EH (cell line): ENCODE measurements around the gene GNPDA1.
"Not testable (repeated sequence)": the region's sequence is repeated elsewhere in the genome, so short reads cannot be mapped to it uniquely, and the experiment has no call there.

ENCODE experiments used
- DNase-seq: peaks from one replicate; pipeline ENCODE4 v3.0.0-alpha.2; 2015; ENCODE audit warnings: low read depth

Gene GNPDA1

DNA sequence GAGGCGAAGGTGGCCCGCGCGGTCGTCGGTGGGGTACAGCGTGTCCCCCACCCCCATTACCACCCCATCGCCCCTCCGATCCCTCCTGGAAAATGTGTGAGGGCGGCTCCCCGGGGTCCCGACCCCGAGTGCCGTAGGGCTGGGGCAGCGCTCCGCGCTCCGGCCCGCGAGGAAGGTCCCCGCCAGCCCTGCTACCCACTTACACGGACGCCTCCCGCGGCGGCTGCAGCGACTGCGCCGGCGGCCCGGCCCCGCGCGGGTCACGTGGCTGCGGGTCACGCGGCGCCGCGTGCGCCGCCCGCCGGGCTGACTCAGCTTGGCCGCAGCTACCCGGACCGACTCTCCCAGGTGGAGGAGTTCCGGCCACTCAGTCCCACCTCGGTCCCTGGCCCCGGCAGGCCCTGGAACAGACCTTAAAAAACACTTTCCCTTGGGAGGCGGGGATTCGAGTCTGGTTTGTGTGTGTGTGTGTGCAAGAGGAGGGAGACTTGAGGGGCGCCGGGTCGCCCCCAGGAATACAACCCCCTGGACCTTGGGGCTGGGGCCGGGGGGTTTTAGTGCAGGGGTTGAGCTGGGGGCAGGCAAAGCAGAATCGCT lies at the start of gene GNPDA1:
Gene GNPDA1 (minus strand): TSS at position 236 of the 597 bp plus-strand sequence. CDS start 992 bp downstream, outside the sequence.
- DNase-seq, result peak; percentile 82

DNA sequence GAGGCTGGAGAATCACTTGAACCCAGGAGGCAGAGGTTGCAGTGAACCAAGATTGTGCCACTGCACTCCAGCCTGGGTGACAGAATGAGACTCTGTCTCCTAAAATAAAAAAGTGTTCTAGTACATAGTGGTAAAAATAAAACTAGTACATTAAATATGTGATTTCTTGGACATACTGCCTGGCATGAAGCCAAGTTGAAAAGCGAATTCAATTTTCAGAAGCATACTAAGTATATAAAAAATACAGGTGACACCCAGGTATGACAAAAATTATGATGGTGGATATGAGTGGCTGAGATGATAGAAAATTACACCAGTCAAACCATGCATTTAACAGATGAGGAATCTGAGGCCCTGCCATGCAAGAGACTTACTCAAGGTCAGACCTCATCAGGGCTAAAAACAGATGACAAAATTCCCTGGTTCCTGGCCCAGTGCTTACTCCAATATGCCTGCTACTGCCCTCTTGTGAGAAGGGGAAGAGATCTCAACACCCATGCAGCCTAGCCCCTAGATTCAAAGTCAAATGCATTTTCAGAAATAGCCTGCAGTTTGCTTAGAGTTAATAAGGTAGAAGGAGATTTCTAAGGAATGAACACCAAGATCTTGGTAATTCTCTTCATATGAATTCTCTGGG lies 46.6 kb upstream of the GNPDA1 start:
- peak; percentile 46 for DNase-seq

DNA sequence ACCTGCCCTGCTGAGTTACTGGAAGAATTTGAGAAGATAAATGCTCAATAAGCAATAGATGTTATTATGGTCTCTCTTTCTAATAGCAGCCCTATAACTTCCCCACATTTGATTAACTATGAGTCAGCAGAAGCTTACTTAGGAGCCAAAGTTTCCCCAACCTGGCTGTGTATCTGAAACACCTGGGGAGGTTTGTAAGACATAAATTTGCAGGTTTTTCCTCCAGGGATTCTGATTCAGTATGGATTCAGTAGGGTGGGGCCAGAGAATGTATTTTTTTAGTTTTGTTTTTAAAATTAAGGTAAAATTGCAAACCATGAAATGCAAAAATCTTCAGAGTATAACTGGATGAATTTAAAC lies 44.9 kb upstream of the GNPDA1 start:
- DNase-seq, result no peak

DNA sequence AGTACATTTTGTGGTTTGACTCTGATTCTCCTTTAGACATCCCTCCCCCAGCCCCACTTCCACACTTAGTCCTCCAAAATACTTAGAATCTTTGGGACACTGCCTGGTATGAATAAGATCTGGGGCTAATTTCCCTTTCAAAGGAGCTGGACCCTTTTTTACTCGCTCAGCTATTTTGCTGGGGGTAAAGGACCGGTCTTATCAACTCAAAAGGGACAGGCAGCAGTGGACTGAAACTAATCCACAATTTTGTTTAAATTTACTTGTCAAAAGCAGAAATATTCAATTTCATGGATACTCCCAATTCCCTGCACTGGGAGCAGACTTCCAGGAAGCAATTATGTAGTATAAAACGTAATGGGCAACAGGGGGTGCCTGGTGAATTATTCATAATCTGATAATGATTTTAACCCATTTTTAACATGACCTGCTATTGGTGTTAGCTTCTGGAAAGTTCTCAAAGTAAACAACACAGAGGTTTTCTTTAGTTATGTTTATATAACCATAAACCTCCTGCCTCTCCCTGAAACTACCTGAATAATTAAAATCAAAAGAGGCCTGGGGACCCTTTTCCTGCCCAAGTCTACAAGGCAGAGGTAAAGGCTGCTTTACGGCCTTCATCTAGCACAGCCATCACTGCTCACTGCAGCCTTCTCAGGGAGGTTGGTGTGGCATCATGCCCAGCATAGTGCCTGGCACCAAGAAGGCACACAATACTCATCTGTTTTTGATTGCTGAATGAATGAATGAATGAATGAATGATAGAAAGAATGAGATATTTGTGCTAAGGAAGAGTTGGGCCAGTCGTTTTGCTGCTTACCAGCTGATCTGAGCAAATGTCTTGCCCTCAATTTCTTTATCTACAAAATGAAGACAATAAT lies 44.2 kb upstream of the GNPDA1 start:
- DNase-seq, result no peak

DNA sequence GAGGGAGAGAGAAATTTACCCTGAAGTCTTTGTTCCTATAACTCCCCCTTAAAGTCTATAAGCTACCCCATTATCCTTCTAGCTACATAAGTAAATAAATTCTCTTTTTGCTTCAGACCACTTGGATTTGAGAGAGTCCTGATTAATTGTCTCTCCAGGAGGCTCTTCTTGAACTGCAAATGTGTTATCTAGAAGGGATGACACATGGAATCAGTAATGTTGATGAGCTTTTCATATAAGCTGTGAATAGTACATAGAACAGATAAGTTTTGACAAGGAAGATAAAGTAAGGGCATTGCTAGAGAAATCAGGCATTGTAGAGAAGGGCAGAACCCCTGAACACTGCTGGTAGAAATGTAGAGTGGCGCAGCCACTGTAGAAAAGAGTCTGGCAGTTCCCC lies 42.5 kb upstream of the GNPDA1 start:
- no peak for DNase-seq

DNA sequence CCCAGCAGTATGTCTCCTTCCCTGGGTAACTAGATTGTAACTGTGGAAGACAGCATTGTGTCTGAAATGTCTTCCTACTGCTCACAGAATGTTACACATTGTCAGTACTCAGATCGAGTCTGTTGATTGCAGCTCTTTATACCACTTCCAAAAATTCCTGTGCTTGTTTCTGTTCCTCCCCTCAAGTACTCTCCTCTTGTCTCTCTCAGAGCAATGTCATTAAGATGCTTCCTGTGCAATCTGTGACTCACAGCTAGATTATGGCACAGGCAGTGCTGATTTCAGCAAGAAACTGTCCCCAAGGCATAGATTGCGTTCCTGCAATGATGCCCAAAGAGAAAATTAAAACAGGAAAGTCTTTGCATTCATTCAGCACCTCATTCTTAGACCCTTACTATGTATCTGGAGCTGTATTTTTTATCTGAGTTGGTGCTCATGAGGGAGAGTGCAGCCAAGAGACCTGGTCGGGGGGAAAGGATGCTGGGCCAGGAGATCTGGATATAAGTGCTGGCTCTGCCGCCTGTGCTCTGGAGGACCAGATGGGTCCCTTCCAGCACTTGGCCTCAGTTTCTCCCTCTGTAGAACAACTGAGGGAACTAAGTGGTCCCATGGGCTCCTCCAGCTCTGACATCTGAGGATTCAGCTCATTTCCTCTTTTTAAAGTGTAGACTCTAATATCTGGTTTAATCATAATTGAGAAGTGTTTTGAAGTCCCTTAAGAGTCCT lies 40.8 kb upstream of the GNPDA1 start:
- peak; percentile 91 for DNase-seq

DNA sequence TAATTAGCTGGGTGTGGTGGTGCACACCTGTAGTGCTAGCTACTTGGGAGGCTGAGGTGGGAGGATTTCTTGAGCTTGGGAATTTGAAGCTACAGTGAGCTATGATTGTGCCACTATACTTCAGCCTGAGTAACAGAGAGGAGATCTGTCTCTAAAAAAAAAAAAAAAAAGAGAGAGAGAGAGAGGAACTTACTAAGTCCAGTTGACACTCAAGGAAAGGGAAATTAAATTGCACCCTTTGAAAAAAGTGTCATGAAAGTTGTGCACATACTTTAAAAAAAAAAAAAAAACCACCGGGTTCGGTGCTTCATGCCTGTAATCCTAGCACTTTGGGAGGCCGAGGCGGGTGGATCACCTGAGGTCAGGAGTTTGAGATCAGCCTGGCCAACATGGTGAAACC lies 39.2 kb upstream of the GNPDA1 start:
- DNase-seq, result not testable (repeated sequence)

DNA sequence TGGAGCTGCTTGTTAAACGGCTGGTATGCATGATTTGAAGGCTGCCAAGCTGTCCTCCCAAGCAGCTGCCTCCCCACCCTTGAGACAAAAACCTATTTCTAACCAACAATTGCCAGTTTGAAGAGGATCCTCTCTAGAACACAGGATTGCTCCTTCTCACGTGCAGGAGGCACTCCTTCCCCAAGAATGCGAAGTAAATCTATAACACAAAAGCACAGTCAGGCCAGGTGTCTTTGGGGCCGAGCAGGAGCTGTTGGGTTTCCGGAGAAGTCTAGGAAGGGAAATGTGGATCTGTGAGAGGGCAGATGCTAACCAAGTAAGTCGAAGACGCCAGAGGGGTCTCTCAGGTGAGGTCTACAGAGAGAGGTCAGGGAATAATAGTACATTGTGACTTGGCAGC lies 35.4 kb upstream of the GNPDA1 start:
- DNase-seq, result no peak

DNA sequence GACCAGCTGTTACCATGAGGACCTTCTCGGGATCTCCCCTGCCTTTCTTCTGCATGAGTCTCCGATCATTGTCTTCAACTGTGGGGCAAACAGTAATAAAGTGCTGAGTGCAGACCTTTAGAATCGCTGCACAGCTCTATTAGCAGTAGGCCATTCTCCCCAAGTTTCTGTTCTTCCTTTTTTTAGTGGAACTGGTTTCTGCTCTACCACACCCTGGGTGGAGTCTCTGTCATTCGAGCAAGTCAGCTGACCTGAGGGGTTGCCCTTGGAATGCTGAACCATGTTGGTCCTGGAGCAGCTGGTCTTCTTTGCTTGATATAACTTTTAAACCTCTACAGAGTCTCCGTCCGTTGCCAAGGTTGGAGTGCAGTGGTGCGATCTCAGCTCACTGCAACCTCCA lies 33.4 kb upstream of the GNPDA1 start:
- DNase-seq, result no peak

DNA sequence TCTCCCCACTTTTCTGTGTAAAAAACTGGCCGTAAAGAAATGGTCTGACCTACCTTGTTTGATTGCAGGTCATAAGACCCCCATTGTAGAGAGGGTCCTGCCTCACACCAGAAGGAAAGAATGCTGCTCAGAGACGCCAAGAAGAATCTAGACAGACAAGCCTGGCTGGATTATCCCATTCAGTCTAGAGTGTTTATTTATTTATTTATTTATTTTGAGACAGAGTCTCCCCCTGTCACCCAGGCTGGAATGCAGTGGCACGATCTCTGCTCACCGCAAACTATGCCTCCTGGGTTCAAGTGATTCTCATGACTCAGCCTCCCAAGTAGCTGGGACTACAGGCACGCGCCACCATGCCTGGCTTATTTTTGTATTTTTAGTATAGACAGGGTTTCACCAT lies 28.1 kb upstream of the GNPDA1 start:
- not testable (repeated sequence) for DNase-seq

DNA sequence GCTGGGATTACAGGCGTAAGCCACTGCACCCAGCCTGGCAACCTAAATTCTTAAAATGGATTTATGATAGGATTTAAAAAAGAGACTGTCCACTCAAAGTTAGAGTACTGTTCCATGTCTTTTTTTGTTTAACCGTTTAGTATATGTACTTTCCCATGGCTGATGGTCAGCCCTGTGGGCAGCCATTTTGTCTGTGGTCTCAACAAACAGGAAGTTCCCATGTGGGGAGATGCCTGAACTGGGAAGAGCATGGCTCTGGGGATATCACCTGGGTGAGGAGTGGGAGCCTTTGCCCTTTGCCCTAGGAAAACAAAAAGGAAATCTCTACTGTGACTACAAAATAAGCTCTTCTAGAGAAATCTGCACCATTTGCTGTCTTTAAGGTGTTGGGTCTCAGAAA lies 27.5 kb upstream of the GNPDA1 start:
- no peak for DNase-seq

DNA sequence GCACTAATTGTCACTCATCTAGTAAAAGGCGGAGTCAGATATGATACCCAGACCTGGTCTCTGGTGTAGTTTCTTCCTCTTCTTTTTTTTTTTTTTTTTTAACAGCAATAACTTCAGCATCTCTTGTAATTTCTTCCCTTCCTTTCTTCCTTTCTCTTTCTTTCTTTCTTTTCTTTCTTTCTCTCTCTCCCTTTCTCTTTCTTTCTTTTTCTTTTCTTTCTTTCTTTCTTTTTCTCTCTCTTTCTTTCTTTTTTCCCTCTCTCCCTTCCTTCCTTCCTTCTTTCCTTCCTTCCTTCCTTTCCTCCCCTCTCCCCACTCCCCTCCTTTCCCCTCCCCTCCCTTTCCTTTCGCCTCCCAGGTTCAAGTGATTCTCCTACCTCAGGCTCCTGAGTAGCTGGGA lies 25.9 kb upstream of the GNPDA1 start:
- no peak for DNase-seq

DNA sequence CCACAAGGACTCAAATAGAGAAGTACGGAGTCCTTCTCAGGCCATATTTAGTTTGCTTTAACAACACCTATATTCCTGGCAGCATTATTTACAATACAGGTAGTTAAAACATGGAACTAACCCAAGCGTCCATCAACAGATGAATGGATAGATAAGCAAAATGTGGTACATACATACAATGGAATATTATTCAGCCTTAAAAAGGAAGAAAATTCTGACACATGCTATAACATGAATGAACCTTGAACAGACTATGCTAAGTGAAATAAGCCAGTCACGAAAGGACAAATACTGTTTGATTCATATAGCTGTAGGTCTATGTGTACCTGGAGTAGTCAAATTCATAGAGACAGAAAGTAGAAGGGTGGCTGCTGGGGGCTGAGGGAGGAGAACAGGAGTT lies 24.8 kb upstream of the GNPDA1 start:
- DNase-seq, result not testable (repeated sequence)

DNA sequence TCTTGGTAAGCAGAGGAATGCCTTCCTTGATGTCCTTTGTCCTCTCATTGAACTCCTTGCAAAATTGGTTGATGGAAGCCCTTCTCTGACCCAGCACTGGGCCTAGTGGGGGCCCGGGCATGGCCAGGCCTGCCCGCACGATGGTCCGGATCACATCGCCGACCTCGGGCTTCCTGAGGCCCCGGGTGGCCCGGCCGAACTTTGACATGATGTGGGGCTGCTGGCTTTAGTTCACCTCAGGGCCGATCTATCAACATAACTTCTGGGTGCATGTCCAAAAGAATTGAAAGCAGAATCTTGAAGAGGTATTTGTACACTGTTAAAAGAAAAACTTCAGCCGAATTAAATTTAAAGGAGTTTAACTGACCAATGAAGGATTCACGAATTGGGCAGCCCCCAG lies 24.1 kb upstream of the GNPDA1 start:
- DNase-seq, result no peak

DNA sequence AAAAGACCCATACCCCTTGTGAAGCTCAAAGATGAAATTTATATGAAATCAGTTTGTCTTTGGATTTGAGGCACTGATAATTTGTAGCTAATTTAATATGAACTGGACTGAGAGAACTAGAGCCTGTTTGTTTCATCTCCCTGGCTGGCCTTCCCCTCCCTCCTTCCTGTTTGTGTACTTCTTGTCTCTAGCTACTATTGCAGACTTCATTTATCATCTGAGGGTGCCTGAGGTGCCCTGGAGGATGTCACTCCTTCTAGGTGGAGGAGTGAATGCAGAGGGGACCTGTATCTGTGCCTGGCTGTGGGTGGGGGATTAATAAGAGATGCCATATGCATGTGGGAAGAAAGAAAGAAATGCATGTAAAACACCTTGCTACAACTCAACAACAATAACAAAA lies 22.2 kb upstream of the GNPDA1 start:
- DNase-seq, result no peak

DNA sequence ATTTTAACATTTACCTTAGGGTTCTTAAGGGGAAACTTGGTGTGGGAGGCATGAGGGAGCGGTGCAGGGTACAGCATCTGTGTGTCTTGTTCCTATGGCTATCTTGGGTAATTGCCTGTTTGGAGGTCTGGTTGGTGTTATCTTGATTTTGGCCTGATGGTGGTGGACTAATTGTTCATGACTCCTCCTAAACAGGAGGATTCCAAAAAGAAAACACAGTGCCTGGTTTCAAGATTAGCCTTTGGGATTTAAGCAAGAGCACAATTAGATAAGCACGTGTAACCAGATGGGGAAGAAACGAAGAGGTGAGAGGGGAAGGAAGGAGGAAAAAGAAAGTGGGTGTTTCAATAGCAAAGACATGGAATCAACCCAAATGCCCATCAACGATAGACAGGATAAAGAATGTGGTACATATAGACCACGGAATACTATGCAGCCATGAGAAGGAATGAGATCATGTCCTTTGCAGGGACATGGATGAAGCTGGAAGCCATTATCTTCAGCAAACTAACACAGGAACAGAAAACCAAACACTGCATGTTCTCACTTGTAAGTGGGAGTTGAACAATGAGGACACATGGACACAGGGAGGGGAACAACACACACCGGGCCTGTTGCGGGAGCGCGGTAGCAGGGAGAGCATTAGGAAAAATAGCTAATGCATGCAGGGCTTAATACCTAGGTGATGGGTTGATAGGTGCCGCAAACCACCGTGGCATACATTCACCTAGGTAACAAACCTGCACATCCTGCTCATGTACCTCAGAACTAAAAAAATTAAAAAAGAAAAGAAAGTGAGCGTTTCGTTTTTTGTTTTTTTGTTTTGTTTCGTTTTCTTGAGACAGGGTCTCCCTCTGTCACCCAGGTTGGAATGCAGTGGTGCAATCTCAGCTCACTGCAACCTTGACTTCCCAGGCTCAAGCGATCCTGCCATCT lies 21.1 kb upstream of the GNPDA1 start:
- not testable (repeated sequence) for DNase-seq

DNA sequence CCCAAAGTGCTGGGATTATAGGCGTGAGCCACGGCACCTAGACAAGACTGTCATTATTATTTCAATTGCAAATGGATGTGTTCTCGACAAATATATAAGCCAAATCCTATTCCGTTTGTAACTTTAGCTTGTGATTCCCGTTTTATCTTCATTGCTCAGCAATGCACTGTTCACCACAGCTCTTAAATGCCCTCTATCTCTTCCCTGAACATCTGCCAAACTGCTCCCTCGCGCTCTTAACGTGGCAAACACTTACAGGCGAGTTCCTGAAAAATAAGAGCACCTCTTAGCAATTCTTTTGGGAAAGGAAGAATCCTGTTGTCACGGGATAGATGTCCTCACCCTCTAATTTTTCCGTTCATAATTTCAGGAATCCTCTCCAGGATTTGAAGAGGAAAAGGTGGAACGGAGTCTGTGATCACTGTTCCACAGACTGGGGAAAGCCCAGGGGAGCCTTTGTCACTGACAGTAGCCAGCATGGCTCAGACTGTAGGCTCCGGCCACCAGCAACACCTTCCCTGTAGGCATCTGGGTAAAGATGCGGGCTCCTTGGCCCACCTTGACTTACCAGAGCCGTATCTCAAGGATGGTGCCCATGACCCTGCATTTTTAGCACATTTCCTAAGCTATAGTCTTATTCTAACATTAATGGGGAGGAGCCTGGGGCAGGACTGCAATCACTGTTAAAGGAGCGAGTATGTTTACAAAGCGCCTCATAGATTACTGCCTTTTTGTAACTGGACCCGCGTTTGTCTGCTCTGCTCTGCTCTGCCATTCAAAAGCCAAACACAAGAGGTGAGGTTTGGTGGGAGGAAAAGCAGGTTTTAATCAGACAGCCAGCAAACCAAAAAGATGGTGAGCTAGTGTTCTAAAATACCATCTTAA lies 20.2 kb upstream of the GNPDA1 start:
- peak; percentile 10 for DNase-seq

DNA sequence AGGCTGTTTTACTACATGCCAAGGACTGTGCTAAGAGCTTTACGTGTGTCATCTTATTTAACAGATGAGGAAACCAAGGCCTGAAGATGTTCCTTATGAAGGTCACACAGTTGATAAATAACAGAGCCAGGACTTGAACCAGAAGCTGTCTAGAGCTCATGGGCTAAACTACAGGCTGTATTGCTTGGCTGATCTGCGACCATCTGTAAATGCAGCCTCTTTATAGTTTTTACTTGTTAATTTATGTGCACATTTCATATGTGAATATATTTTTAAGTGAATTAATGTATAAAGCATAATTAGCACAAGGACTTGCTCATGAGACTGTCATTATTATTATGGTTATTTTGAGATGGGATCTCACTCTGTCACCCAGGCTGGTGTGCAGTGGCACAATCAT lies 19.3 kb upstream of the GNPDA1 start:
- no peak for DNase-seq

DNA sequence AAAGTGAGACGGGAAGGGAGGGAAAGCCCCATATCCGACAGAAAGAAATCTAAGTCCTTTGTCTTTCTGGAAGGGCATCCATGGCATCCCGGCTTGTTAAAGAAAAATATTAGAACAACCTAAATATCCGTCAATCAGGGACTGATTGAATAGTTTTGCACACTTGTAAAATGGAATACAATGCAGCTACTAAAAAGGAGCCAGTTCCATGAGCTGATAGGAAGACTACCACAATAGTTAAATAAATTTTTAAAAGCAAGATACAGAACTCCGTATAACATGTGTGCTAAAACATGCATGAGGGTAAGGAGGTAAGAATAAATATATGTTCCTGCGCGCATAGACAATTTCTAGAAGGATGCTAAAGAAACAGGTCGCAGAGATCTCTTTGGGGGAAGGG lies 12.8 kb upstream of the GNPDA1 start:
- no peak for DNase-seq

DNA sequence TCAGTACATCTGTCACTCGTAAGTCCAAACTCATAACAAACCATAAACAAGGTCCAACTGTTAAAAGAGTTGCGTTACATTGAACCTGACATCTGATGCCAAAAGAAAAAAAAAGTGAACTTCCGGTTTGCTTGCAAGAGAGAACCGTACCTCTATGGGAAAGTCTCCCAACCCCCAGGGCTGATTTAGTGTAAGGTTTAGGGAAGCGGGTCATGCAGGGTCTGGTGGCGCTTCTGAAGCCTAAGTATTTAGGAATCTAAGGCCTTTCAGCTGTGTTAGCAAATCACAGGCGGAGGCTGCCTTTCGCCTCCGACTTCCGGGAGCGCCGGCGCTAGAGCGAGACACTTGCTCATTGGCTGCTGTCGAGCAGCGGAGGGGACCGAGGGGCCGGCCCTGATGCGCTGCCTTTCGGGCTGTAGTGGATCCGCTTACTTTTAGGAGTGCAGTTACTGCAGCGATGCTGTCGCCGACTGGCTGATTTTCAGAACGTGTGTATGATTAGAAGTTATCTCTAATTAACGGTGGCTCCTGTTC lies 12.0 kb upstream of the GNPDA1 start:
- peak; percentile 89 for DNase-seq
